OCI-LY3 (cell line): ENCODE data around the gene KANSL3.

ENCODE experiments used
- H2AFZ ChIP-seq: fragments of 200-600, 300-600 bp; shearing (Covaris generic); 2 replicates; pipeline ENCODE4 v1.6.0; 2014; ENCODE audit warnings: antibody characterized with exemption, low read depth, low read length
- H3K27ac ChIP-seq: fragments of 200-600, 300-600 bp; sonication (generic); 2 replicates; pipeline ENCODE4 v1.5.1; 2014; ENCODE audit warnings: mild to moderate bottlenecking, low read length, moderate library complexity, mixed read lengths
- H3K27me3 ChIP-seq: fragments of 200-600, 300-600 bp; sonication (generic); 2 replicates; pipeline ENCODE4 v1.6.1; 2014; ENCODE audit warnings: low read depth, low read length, mixed read lengths
- H3K36me3 ChIP-seq: fragments of 200-600, 300-600 bp; sonication (generic); replicated peaks from 2 replicates; pipeline ENCODE3; 2014; ENCODE audit warnings: low read depth, low read length, mixed read lengths
- H3K4me1 ChIP-seq: fragments of 300-600, 200-600 bp; sonication (generic); 2 replicates; pipeline ENCODE4 v1.6.1; 2014; ENCODE audit warnings: low read length, mixed read lengths
- H3K4me2 ChIP-seq: fragments of 200-600, 300-600 bp; sonication (generic); 2 replicates; pipeline ENCODE4 v1.6.1; 2014; ENCODE audit warnings: low read length, mixed read lengths
- H3K4me3 ChIP-seq: fragments of 300-600, 200-600 bp; sonication (generic); 2 replicates; pipeline ENCODE4 v1.5.1; 2014; ENCODE audit warnings: antibody characterized with exemption, mild to moderate bottlenecking, low read length, moderate library complexity
- H3K79me2 ChIP-seq: fragments of 300-600, 200-600 bp; shearing (Covaris generic); 2 replicates; pipeline ENCODE4 v1.6.1; 2014; ENCODE audit warnings: mild to moderate bottlenecking, low read length, mixed read lengths
- H3K9ac ChIP-seq: fragments of 300-600, 200-600 bp; shearing (Covaris generic); 2 replicates; pipeline ENCODE4 v1.6.0; 2014; ENCODE audit warnings: mild to moderate bottlenecking, low read length, moderate library complexity
- H3K9me3 ChIP-seq: fragments of 200-600, 300-600 bp; shearing (Covaris generic); 2 replicates; pipeline ENCODE4 v1.6.1; 2014; ENCODE audit warnings: low read length, mixed read lengths; ENCODE audit not compliant: insufficient read depth
- H4K20me1 ChIP-seq: fragments of 200-600, 300-600 bp; sonication (generic); 2 replicates; pipeline ENCODE4 v1.6.1; 2016; ENCODE audit warnings: low read length, mixed read lengths; ENCODE audit not compliant: insufficient read depth
- CTCF ChIP-seq: fragments of 200-600, 300-600 bp; sonication (generic); IDR thresholded peaks from 2 replicates; pipeline ENCODE4 v1.5.1; 2014; ENCODE audit warnings: antibody characterized with exemption, low read length, low read depth
- EZH2phosphoT487 ChIP-seq: fragments of 200-600 bp; shearing (Covaris generic); IDR thresholded peaks from 2 replicates; pipeline ENCODE4 v1.6.1; 2018; ENCODE audit warnings: antibody characterized with exemption, mixed run types, low read depth

Gene KANSL3

GRCh38 chr2:96550787-96551604, 87.1 kb downstream of the KANSL3 start:
- Histone ChIP-seq H3K4me2 (no peak overlapping the region), H3K9me3 (no peaks in the 10 kb centered on the region), H3K4me1 (peaks cover 2% of the 10 kb centered on the region; the same call in 1 of the 2 replicates), H3K4me3 (no peak overlapping the region), H2AFZ (no peak overlapping the region), H3K9ac (no peak overlapping the region), H4K20me1 (peaks cover 14% of the 10 kb centered on the region), H3K27ac (no peak overlapping the region), H3K27me3 (no peaks in the 10 kb centered on the region), H3K79me2 (peaks cover 4% of the 10 kb centered on the region; the same call in 1 of the 2 replicates), H3K36me3 (peaks cover 16% of the 10 kb centered on the region)
- no peak for TF ChIP-seq EZH2phosphoT487
- TF ChIP-seq CTCF = no peak

GRCh38 chr2:96549967-96550786, 87.9 kb downstream of the KANSL3 start:
- Histone ChIP-seq H3K79me2 (peaks cover 5% of the 10 kb centered on the region; the same call in 1 of the 2 replicates), H2AFZ (no peak overlapping the region), H4K20me1 (peaks cover 15% of the 10 kb centered on the region), H3K36me3 (peaks cover 17% of the 10 kb centered on the region), H3K4me2 (no peak overlapping the region), H3K9ac (no peak overlapping the region), H3K9me3 (no peaks in the 10 kb centered on the region), H3K27ac (no peak overlapping the region), H3K4me1 (peaks cover 2% of the 10 kb centered on the region; the same call in 1 of the 2 replicates), H3K27me3 (no peaks in the 10 kb centered on the region), H3K4me3 (no peak overlapping the region)
- TF ChIP-seq CTCF = peak; percentile 13; the same call in 1 of the 2 replicates
- TF ChIP-seq EZH2phosphoT487 = no peak

- Histone ChIP-seq H3K9me3 (no peaks in the 10 kb centered on the region), H4K20me1 (peaks cover 16% of the 10 kb centered on the region), H3K27ac (no peak overlapping the region), H3K27me3 (no peaks in the 10 kb centered on the region), H3K4me3 (no peak overlapping the region), H2AFZ (no peak overlapping the region), H3K4me1 (peaks cover 2% of the 10 kb centered on the region; the same call in 1 of the 2 replicates), H3K4me2 (no peak overlapping the region), H3K36me3 (peaks cover 17% of the 10 kb centered on the region), H3K9ac (no peak overlapping the region), H3K79me2 (peaks cover 5% of the 10 kb centered on the region; the same call in 1 of the 2 replicates)
- TF ChIP-seq CTCF (no peak), EZH2phosphoT487 (no peak)
These were observed 88.7 kb downstream of the KANSL3 start for GRCh38 chr2:96549466-96549785.
